Transverse colon (tissue), 4 donors: ENCODE data around the gene HOXA10.
A peak's percentile ranks its signal among the peaks of the same experiment; 100 is the strongest.

Experiments
- CTCF ChIP-seq, 5 experiments: fragments of 200-600 bp in 3 of 5; fragments of 450-650 bp in 2 of 5; sonication (generic) in 3 of 5; IDR thresholded peaks; 1 replicate in 2 of 5; 2 replicates in 3 of 5; pipeline ENCODE4 v1.5.1; 2016 to 2017; ENCODE audit warnings: antibody characterized with exemption in 5 of 5, inconsistent platforms in 3 of 5, mild to moderate bottlenecking in 2 of 5, moderate library complexity in 1 of 5
- EP300 ChIP-seq: sonication (generic); formaldehyde crosslinking; IDR thresholded peaks from one replicate; pipeline ENCODE4 v1.6.1; 2017; ENCODE audit warnings: antibody characterized with exemption, low read depth
- POLR2AphosphoS5 ChIP-seq, 3 donors: sonication (generic); formaldehyde crosslinking; IDR thresholded peaks; one replicate each; pipeline ENCODE4 v1.6.1; 2016; ENCODE audit warnings: antibody characterized with exemption in 3 of 3

DNA sequence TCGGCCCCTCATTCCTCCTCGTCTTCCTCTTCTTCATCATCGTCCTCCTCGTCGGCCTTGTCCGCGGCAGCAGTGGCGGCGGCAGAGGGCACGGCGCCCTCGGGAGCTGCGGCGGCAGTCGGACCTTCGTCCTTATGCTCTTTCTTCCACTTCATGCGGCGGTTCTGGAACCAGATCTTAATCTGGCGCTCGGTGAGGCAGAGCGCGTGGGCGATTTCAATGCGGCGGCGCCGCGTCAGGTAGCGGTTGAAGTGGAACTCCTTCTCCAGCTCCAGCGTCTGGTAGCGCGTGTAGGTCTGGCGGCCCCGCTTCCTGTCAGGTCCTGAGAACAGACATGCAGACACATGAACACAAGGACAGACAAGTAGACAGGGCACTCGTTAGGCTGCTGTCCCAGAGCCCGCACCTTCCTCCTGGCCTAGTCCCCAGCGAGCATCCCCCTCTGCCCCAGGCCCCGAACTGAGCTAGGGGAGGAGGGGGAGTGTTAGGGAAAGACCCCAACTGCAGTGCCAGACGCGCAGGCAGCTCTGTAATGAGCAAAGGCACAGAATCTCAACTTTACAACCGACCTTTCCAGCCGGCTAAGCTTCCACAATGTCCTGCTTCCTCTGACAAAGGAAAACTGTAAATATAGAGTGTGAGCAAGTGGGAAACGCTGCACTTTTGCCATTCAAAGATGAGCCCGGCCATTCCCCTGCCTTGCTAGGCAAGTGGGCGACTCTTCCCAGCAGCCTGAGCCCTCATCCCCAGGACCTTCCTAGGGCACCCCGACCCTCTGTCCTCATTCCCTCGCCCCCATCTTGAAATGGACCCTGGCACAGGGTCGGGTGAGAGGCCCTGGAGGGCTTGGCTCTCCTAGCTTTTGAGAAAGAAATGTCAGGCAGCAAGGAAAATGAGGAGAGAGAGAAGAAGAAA, 19.0 kb downstream of the HOXA10 start:
- TF ChIP-seq CTCF (IDR thresholded peaks at IDR 0.05): peak in 1 of 5 experiments; percentile 7
- TF ChIP-seq EP300: no peak
- peak in 2 of 3 donors; percentile 5 to 12 for TF ChIP-seq POLR2AphosphoS5 (IDR thresholded peaks at IDR 0.05)
